ENCODE data around the gene CDKN2AIP.

The CDKN2AIP gene

GRCh38 chr4:183443655-183444213, 702 bp upstream of the CDKN2AIP start:
- DNase-seq, result peak; percentile 82
- no peaks in the 10 kb centered on the region for H3K9me3 ChIP-seq (ENCODE audit: severe bottlenecking)
- TF ChIP-seq CTCF (IDR thresholded peaks at IDR 0.05; ENCODE audit: low read depth, low read length), result no peak
- peak overlapping the region; percentile 96 for H3K27ac ChIP-seq
- H3K36me3 ChIP-seq, result peaks cover 36% of the 10 kb centered on the region
- no peaks in the 10 kb centered on the region for H3K27me3 ChIP-seq (ENCODE audit: insufficient read depth, low read depth, severe bottlenecking)
- peak overlapping the region; percentile 99 for H3K4me3 ChIP-seq (ENCODE audit: low read depth, low read length)

- Histone ChIP-seq H3K27me3 (ENCODE audit: insufficient read depth, low read depth, severe bottlenecking) (no peaks in the 10 kb centered on the region), H3K4me3 (ENCODE audit: low read depth, low read length) (peak overlapping the region; percentile 99), H3K9me3 (ENCODE audit: severe bottlenecking) (no peaks in the 10 kb centered on the region), H3K27ac (peak overlapping the region; percentile 96), H3K36me3 (peaks cover 49% of the 10 kb centered on the region)
- TF ChIP-seq CTCF (IDR thresholded peaks at IDR 0.05; ENCODE audit: low read depth, low read length), result no peak
- DNase-seq, result peak; percentile 61
These were observed 627 bp downstream of the CDKN2AIP start for GRCh38 chr4:183445097-183445428.

GRCh38 chr4:183447646-183448045, 3.2 kb downstream of the CDKN2AIP start:
- TF ChIP-seq CTCF (IDR thresholded peaks at IDR 0.05; ENCODE audit: low read depth, low read length), result no peak
- H3K27ac ChIP-seq, result no peak overlapping the region
- H3K27me3 ChIP-seq (ENCODE audit: insufficient read depth, low read depth, severe bottlenecking), result no peaks in the 10 kb centered on the region
- H3K9me3 ChIP-seq (ENCODE audit: severe bottlenecking), result no peaks in the 10 kb centered on the region
- DNase-seq, result no peak
- peaks cover 58% of the 10 kb centered on the region for H3K36me3 ChIP-seq
- H3K4me3 ChIP-seq (ENCODE audit: low read depth, low read length), result no peak overlapping the region

GRCh38 chr4:183448436-183448835, 4.0 kb downstream of the CDKN2AIP start:
- no peaks in the 10 kb centered on the region for H3K9me3 ChIP-seq (ENCODE audit: severe bottlenecking)
- DNase-seq, result no peak
- H3K4me3 ChIP-seq (ENCODE audit: low read depth, low read length), result no peak overlapping the region
- H3K27ac ChIP-seq, result no peak overlapping the region
- peaks cover 58% of the 10 kb centered on the region for H3K36me3 ChIP-seq
- no peaks in the 10 kb centered on the region for H3K27me3 ChIP-seq (ENCODE audit: insufficient read depth, low read depth, severe bottlenecking)
- no peak for TF ChIP-seq CTCF (IDR thresholded peaks at IDR 0.05; ENCODE audit: low read depth, low read length)

GRCh38 chr4:183449193-183449882, 4.9 kb downstream of the CDKN2AIP start:
- peaks cover 58% of the 10 kb centered on the region for H3K36me3 ChIP-seq
- no peak overlapping the region for H3K4me3 ChIP-seq (ENCODE audit: low read depth, low read length)
- no peak for TF ChIP-seq CTCF (IDR thresholded peaks at IDR 0.05; ENCODE audit: low read depth, low read length)
- H3K27me3 ChIP-seq (ENCODE audit: insufficient read depth, low read depth, severe bottlenecking), result no peaks in the 10 kb centered on the region
- no peak overlapping the region for H3K27ac ChIP-seq
- DNase-seq, result no peak
- no peaks in the 10 kb centered on the region for H3K9me3 ChIP-seq (ENCODE audit: severe bottlenecking)

GRCh38 chr4:183450108-183450507, 5.7 kb downstream of the CDKN2AIP start:
- H3K4me3 ChIP-seq (ENCODE audit: low read depth, low read length), result no peak overlapping the region
- peaks cover 54% of the 10 kb centered on the region for H3K36me3 ChIP-seq
- no peak for DNase-seq
- H3K27me3 ChIP-seq (ENCODE audit: insufficient read depth, low read depth, severe bottlenecking), result no peaks in the 10 kb centered on the region
- H3K27ac ChIP-seq, result no peak overlapping the region
- TF ChIP-seq CTCF (IDR thresholded peaks at IDR 0.05; ENCODE audit: low read depth, low read length), result no peak
- H3K9me3 ChIP-seq (ENCODE audit: severe bottlenecking), result no peaks in the 10 kb centered on the region

All from WERI-Rb-1 (cell line).